Measurements from ENCODE around the gene THOC5.

DNA sequence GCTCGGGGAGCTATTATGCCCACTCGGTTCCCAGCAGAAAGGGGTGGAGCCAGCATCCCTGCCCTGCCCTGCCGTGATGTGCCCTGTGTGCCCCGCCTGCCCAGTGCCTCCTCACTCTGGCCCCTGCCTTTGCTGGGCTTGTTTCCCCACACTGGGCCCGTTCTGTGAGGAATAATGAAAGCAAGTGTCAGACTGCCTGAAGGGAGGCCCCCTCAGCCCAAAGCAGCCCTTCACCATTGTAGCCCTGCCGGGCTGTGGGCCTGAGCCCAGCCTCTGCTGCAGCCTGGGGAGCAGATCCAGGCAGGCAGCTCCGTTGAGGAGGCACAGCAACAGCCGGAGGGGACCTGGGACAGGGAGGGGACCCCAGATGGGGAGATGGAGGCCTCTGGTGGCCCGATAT is 93.8 kb downstream of the THOC5 start:
- TF ChIP-seq POLR2A (IDR thresholded peaks at IDR 0.05; ENCODE audit: low read depth) = no peak
- TF ChIP-seq EP300 (IDR thresholded peaks at IDR 0.05) = no peak

Measured in esophagus muscularis mucosa (tissue), 2 donors.